Measurements from ENCODE around the gene ARFGAP2.
A peak's percentile ranks its signal among the peaks of the same experiment; 100 is the strongest.

Gene ARFGAP2

DNA sequence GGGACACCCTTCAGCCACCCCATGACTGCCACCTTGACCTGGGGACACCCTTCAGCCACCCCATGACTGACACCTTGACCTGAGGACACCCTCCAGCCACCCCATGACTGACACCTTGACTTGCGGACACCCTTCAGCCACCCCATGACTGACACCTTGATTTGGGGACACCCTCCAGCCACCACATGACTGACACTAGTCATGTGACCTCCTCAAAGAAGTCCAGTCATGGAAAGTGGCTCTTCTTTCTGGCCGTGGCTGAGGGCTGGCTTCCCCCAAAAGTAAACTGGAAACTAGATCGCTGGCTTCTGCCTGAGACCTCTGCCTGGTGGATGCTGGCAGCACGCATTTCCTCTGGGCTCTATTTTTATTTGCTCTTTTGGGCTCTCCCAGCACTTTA is 28.4 kb downstream of the ARFGAP2 start:
- no peak for DNase-seq (ENCODE audit: low spot score)

DNA sequence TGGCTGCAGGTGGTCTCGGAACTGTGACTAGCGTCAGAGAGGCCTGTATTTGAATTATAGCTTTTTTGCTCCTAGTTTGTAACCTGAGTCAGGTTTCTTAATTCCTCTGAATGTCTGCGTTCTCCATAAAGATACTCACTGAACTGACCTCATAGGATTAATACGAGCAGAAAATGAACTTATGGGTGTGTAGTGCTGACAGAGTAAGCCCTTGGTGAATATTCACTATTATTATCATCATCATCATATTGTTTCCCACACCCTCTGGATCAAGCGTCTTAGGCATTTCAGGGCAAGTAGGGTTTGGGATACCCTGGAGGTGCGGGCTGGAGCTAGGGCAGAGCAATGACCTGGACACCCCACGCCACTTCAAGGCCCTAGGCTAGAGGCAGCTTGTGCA is 29.0 kb downstream of the ARFGAP2 start:
- DNase-seq (ENCODE audit: low spot score) = no peak

DNA sequence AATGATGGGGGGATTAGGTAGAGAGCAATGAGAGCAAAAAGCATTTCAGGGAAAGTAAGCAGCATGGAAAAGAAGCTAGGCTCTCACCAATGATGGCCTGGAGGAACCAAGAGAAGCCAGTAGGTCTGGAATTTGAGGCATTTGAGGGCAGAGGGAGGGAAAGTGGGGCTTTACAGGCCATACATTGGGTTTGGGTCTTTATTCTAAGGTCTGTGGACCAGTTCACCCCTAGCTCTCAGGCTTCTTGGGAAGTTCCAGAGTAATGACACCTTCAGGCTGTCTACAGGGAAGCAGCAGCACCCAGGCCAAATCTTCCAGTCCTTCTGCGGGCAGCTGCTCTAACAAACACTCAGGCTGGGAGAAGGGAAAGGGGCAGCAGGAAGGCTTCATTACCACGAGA is 29.4 kb downstream of the ARFGAP2 start:
- no peak for DNase-seq (ENCODE audit: low spot score)

DNA sequence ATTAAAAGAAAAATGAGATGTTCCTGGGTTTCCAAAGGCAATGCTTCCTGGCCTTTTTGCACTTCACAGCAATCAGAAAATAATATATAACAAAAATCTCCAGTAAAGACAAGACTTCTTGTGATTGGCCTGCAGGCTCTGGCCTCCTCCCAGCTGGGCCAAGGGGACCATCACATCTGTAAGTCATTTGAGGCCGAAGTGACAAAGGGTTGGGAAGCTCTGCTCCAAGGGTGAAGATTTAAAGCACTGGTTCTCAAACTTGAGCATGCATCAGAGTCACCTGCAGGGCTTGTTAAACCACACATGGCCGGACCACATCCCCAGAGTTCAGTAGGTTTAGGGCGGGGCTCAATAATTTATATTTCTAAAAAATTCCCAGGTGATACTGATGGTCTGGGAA is 32.1 kb downstream of the ARFGAP2 start:
- no peak for DNase-seq (ENCODE audit: low spot score)

DNA sequence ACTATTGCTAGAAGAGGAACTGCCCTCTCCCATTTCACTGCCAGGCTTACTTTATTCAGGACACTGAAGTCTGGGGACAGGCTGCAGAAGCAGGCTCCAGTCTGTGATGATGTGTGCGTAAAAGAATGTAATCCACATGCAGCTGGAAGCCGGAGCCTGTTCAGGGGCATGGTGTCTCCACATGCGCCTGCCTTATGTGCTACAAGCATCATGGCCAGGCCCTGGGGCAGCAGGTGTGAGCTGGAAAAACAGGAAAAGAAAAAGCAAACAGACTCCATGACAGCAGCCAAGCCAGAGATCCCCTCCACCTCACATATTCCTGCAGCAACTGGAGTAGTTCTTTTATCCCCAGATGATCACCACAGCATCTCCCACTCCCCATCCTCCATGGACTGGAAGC is 33.4 kb downstream of the ARFGAP2 start:
- no peak for DNase-seq (ENCODE audit: low spot score)

DNA sequence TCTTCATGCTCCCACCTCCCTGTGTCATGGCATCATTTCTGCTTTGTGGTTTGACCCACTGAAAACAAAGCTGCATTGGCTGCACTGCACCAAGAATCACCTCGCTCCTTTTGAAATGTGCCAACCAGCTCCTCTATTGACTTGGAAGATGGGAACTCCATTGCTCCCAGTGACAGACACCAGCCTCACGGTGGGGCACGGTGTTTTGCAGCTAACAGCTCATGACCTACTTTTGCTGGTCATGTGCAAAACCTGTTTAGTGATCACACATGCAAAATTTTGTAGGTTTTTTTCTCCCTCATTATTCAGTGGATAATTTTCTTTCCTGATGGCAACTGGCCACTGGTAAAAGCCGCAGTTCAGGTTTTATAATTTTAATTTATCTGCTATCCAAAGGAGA is 36.8 kb downstream of the ARFGAP2 start:
- no peak for DNase-seq (ENCODE audit: low spot score)

DNA sequence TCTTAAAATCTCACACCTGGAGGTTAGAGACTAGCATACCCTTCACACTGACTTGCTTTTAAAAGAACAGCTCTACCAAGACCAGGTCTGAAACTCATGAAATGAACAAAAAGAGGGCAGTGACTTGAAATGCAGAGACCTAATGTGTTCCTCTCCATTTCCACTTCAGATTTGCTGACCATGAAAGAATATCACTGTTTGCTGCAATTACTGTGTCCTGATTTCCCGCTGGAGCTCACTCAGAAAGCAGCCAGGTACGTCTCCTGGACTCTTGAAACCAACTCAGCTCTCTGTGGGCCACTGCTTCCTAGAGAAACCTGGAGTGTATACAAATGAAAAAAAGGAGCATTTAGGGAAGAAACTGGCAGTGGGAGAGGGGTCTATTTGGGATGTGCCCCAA is 39.2 kb downstream of the ARFGAP2 start:
- no peak for DNase-seq (ENCODE audit: low spot score)

DNA sequence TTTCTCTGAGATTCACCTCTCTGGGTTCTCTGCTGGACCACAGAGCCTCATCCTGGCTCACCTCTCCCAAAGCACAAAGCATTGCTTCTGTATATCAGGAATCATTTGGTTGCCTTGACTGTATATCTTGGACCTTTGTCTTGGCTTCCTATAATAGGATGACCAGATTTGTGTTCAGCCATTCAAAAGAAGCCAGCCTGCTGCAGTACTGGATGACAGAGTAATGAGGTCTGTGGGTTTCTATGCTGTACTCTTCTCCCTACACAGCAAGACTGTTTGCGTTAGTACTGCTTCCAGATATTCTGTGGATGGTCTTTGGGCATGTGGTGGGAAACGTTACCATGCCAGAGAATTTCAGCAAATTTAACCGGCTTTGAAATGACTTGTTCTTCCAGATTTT is 39.8 kb downstream of the ARFGAP2 start:
- DNase-seq (ENCODE audit: low spot score) = no peak

DNA sequence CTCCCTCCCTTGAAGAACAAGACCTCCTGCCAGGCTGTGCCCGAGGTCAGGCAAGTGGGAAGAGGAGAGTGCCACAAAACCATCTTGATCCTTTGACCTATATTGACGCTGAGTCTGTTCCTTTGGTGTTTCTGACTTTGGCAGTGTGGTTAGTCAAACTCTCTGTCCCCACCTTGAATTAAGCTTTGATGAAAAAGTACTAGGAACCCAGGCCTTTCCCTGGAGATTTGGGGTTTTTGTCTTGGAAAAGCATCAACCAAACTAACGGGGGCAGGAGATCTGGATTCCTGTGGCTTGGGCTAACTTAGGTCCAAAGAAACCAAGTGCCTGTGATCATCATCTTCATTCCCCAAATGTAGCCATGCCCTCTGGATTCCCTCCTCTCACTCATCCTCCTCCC is 40.4 kb downstream of the ARFGAP2 start:
- no peak for DNase-seq (ENCODE audit: low spot score)

DNA sequence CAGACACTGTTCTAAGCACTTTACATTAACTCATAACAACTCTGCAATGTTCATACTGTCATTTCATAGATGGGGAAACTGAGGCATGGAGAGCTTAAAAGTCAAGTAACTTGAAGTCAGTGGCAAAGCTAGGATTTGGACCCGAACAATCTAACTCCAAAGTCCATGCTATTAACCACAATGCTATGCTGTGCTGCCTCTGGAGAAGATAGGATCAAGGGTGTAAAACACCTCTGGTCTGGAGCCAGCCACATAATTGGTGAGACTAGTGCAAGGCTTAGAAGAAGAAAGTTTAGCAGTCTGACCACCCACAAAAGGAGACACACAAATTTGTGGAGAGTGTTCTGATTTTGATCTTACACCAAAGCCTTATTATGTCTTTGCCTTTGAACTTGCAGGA is 43.7 kb downstream of the ARFGAP2 start:
- DNase-seq (ENCODE audit: low spot score) = no peak

DNA sequence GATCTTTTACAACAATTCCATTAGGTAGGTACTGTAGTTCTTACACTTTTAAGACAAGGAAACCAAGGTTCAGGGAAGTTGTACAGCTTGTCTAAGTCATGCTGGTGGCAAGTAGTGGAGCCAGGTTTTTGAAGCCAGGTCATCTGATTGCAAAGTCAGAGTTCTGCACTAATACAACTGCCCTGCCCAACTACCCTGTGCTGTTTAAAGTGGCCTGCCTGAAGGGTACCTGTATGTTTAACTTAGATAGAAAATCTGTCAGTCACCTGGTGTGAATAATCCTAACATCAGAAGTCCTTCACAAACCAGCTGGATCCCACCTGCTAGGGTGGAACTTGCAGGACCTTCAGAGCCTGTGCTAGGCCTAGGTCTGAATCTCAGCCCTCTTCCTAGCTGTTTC is 44.2 kb downstream of the ARFGAP2 start:
- no peak for DNase-seq (ENCODE audit: low spot score)

DNA sequence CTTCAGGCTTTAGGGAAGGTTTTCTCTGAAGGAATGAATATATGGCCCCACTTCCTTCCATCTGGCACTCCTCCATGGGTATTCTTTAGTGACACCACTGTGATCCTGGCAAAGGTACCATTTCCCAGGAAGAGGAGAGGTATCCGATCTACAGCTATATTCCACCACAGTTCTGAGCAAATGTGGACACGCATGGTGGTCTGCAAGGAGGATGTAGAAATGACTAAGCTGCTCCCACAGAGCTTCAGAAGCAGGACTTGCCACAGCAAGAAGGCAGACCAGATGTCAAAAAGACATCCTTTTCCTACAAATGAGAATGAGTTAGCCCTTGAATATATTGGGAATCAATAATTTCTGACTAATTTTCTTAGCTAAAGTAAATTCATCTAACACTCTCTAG is 45.5 kb downstream of the ARFGAP2 start:
- DNase-seq (ENCODE audit: low spot score) = no peak

DNA sequence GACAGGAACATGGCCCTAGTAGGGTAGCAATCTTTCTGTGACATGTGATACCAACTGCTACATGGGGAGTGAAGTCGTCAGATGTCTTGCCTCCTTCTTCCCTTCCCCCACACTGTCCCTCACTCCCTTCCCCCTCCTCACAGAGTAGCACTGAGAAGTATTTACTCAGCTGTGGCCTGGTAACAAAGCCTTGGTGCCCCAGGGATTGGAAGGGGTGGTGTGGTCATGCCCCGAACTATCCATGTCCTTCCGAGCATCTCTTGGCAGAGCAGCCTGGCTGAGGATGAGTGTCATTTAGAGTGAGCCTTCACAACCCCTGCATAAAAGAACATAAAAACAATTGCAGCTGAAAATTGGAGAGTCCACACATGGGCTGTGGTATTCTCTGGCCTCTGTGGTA is 46.1 kb downstream of the ARFGAP2 start:
- no peak for DNase-seq (ENCODE audit: low spot score)

DNA sequence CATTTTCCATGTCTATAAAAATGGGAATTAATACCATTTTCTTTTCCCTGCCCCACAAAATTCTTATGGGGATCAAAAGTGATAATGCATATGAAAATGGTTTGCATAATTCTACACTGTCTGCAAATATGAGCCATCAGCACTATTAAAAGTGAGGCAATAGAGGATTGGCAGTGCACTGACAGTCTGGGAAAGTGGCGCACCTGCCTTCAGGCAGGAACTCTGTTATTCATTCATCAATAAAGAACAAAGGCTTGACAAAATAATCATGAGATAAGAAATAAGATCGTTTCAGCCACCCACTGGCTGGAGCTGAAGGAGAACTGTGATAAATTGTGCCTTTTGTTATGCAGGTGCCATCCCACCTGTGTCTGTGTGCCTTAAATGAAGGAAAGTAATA is 49.5 kb downstream of the ARFGAP2 start:
- no peak for DNase-seq (ENCODE audit: low spot score)

DNA sequence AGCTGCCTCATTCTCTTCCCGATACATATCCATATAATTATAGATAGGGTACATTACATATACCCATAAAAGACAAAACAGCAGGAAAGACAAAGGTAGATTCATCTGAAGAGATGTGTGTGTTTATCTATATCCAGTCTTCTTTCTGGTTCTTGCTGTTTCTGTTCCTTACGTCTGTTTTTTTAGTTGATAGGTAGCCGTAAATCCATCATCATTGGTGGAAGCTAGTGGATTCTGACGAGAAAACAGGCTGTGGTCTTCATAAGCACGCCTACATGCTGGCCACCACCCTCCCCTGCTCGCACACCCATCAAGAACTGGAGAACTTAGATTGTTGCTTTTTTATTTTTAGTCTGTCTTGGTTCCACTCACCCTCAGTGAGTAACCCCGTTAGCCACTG is 51.6 kb downstream of the ARFGAP2 start:
- no peak for DNase-seq (ENCODE audit: low spot score)

DNA sequence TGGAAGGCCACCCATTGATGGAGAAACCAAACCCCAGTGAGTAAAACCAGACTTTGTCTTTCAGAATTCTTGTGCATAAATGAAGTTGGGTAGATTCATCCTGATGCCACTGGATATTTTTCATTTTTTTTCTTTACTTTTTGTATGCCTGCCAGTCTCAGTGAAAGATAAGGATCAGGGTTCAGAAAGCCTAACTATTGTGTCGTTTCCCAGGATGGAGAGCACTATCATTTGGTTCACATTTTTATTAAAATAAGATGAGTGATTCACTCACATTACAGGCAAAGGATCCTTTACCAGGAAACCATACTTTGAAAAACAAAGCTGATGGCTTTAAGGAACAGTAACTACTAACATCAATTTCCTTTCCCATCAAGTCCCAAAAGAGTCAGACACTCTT is 52.0 kb downstream of the ARFGAP2 start:
- DNase-seq (ENCODE audit: low spot score) = no peak

DNA sequence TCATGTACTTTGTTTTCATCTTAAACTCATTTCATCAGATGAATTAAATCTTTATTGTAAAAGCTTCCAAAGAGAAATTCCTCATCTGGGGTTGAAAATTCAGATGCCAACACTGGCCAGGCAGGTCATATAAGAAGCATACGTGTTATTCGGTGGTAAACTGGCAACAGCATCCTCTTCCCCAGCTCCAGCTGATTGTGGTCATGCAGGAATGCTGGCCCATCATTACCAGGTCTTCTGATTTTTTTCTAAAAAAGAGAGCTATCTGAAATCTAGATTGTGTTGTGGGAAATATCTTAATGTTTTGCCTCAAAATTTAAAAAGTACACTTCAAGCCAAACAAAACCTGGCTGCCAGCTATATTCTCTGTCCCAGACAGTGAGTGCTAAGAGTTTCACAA is 53.6 kb downstream of the ARFGAP2 start:
- no peak for DNase-seq (ENCODE audit: low spot score)

DNA sequence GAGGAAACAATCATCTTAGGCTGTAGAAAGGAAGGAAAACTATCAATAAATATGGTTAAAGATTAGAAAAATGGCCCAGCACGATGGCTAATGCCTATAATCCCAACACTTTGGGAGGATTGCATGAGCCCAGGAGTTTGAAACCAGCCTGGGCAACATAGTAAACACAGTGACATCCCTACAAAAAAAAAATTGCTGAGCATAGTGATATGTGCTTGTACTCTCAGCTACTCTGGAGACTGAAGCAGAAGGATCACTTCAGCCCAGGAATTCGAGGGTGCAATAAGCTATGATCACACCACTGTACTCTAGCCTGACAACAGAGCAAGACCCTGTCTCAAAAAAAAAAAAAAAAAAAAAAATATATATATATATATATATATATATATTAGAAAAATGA is 54.9 kb downstream of the ARFGAP2 start:
- no peak for DNase-seq (ENCODE audit: low spot score)

DNA sequence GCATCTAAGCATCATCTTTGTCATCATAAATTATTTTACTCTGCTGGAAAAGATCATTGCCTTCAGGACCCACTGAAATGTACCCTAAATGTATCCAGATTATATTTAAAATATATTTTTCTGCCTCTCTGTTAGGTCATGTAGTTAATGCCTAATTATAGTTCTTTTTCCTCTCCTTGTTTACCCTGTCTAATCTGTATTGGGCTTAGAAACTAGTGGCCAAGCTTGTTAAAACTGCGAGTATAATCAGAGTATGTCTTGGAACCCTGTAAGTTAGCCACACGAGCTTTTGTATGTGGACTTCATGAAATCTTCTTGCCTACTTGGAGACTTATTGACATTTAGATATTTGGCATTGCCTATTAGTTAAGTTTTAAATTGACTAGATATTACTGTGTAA is 55.6 kb downstream of the ARFGAP2 start:
- DNase-seq (ENCODE audit: low spot score) = no peak

DNA sequence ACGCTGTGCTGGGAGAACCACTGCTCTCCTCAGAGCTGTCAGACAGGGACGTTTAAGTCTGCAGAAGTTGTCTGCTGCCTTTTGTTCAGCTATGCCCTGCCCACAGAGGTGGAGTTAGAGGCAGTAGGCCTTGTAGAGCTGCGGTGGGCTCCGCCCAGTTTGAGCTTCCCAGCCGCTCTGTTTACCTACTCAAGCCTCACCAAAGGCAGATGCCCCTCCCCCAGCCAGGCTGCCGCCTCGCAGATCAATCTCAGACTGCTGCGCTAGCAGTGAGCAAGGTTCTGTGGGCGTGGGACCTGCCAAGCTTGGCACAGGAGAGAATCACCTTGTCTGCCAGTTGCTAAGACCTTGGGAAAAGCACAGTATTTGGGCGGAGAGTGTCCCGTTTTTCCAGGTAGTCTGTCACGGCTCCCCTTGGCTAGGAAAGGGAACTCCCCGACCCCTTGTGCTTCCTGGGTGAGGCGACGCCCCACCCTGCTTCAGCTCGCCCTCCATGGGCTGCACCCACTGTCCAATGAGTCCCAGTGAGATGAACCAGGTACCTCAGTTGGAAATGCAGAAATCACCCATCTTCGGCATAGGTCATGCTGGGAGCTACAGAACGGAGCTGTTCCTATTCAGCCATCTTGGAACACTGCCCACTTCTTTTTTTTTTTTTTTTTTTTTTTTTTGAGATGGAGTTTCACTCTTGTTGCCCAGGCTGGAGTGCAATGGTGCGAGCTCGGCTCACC is 57.6 kb downstream of the ARFGAP2 start:
- peak; percentile 16 for DNase-seq (ENCODE audit: low spot score)

All from CD4-positive, alpha-beta T cell treated with Interleukin-15 for 4 hours (primary cell).